ENCODE results near the gene PBX1.

DNA sequence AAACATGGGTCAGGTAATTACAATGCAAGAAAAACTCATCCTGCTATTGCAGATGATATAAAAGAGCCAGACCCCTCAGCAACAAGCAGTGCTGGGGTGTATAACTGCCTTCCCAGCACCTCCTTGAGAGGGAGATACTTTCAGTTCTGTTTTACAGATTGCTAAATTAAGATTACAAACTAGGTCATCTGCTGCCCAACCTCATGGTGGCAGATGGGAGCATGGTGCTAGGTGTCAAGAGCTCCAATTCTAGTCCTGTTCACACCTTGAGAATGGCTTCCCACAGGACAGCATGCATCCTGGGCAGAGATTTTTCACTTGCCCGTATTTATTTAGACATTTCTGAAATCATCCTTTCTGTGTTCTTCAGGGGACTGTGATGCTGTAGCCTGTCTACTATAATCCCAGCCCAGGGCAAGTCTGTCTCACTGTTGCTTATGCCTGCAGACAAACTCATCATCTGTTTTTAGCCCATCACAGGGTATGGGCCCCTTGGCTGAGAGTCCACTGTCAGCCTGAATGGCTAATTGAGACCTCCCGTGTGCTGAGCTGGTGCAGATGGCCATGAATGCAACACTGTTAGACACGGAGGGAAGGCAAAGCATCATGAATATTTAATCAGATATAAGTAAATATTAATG lies 40.2 kb upstream of the PBX1 start:
- no peak for TF ChIP-seq POLR2A (IDR thresholded peaks at IDR 0.05)
- TF ChIP-seq, protein P1, sequence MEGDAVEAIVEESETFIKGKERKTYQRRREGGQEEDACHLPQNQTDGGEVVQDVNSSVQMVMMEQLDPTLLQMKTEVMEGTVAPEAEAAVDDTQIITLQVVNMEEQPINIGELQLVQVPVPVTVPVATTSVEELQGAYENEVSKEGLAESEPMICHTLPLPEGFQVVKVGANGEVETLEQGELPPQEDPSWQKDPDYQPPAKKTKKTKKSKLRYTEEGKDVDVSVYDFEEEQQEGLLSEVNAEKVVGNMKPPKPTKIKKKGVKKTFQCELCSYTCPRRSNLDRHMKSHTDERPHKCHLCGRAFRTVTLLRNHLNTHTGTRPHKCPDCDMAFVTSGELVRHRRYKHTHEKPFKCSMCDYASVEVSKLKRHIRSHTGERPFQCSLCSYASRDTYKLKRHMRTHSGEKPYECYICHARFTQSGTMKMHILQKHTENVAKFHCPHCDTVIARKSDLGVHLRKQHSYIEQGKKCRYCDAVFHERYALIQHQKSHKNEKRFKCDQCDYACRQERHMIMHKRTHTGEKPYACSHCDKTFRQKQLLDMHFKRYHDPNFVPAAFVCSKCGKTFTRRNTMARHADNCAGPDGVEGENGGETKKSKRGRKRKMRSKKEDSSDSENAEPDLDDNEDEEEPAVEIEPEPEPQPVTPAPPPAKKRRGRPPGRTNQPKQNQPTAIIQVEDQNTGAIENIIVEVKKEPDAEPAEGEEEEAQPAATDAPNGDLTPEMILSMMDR (IDR thresholded peaks at IDR 0.05): no peak
- no peak for TF ChIP-seq POLR2AphosphoS5 (IDR thresholded peaks at IDR 0.05)
